MM.1S (cell line): ENCODE results near the gene EXOC8.

ENCODE experiments used
- DNase-seq: peaks from one replicate; pipeline ENCODE4 v3.0.0-alpha.2; 2015
- H2AFZ ChIP-seq: fragments of 300-600 bp; sonication (generic); 2 replicates; pipeline ENCODE4 v1.6.0; 2016; ENCODE audit warnings: antibody characterized with exemption, low read length
- H3F3A ChIP-seq: fragments of 300-600 bp; sonication (generic); 2 replicates; pipeline ENCODE4 v1.6.1; 2016; ENCODE audit warnings: mild to moderate bottlenecking, antibody characterized with exemption, low read length, moderate library complexity, mixed read lengths; ENCODE audit not compliant: insufficient read depth
- H3K27ac ChIP-seq: fragments of 300-600 bp; sonication (generic); 2 replicates; pipeline ENCODE4 v1.5.1; 2016; ENCODE audit warnings: mild to moderate bottlenecking, low read length
- H3K27me3 ChIP-seq: fragments of 300-600 bp; sonication (generic); replicated peaks from 2 replicates; pipeline ENCODE4 v1.6.0; 2016; ENCODE audit warnings: low read length; ENCODE audit not compliant: insufficient read depth
- H3K36me3 ChIP-seq: fragments of 300-600 bp; sonication (generic); replicated peaks from 2 replicates; pipeline ENCODE4 v1.6.1; 2016; ENCODE audit warnings: mild to moderate bottlenecking, low read length, mixed read lengths; ENCODE audit not compliant: insufficient read depth
- H3K4me1 ChIP-seq: fragments of 300-600 bp; sonication (generic); 2 replicates; pipeline ENCODE4 v1.6.1; 2016; ENCODE audit warnings: low read length, mixed read lengths
- H3K4me2 ChIP-seq: fragments of 300-600 bp; sonication (generic); 2 replicates; pipeline ENCODE4 v1.6.0; 2016; ENCODE audit warnings: low read depth, low read length
- H3K4me3 ChIP-seq: fragments of 300-600 bp; sonication (generic); 2 replicates; pipeline ENCODE4 v1.5.1; 2016; ENCODE audit warnings: low read length, mixed read lengths
- H3K79me2 ChIP-seq: fragments of 300-600 bp; sonication (generic); 2 replicates; pipeline ENCODE4 v1.6.1; 2016; ENCODE audit warnings: mixed run types, low read length, mixed read lengths
- H3K9ac ChIP-seq: fragments of 300-600 bp; sonication (generic); 2 replicates; pipeline ENCODE4 v1.6.1; 2016; ENCODE audit warnings: low read length, mixed read lengths
- H3K9me2 ChIP-seq: fragments of 300-600 bp; sonication (generic); replicated peaks from 2 replicates; pipeline ENCODE4 v1.6.1; 2016; ENCODE audit warnings: mild to moderate bottlenecking, low read length, mixed read lengths; ENCODE audit not compliant: insufficient read depth
- H3K9me3 ChIP-seq: fragments of 300-600 bp; sonication (generic); replicated peaks from 2 replicates; pipeline ENCODE4 v1.6.1; 2016; ENCODE audit warnings: mild to moderate bottlenecking, low read length, mixed read lengths; ENCODE audit not compliant: insufficient read depth
- H4K20me1 ChIP-seq: fragments of 300-600 bp; sonication (generic); 2 replicates; pipeline ENCODE4 v1.6.1; 2016; ENCODE audit warnings: mild to moderate bottlenecking, low read length, moderate library complexity, mixed read lengths; ENCODE audit not compliant: insufficient read depth
- EZH2 ChIP-seq: fragments of 300-600 bp; sonication (generic); optimal IDR thresholded peaks from 2 replicates; pipeline ENCODE3; 2017; ENCODE audit warnings: low read depth, mild to moderate bottlenecking, antibody characterized with exemption, low read length, mixed read lengths
- EZH2phosphoT487 ChIP-seq: fragments of 300-600 bp; sonication (generic); IDR thresholded peaks from 2 replicates; pipeline ENCODE4 v1.6.1; 2018; ENCODE audit warnings: antibody characterized with exemption, low read length
- TF ChIP-seq, protein P1 (sequence below): fragments of 300-600 bp; sonication (generic); IDR thresholded peaks from 2 replicates; pipeline ENCODE4 v1.5.1; 2016; ENCODE audit warnings: antibody characterized with exemption, low read length, mixed read lengths

Gene EXOC8

GRCh38 chr1:231329483-231329882, 8.2 kb downstream of the EXOC8 start:
- H3K4me1 ChIP-seq: peaks cover 13% of the 10 kb centered on the region
- no peaks in the 10 kb centered on the region for H3K9me3 ChIP-seq
- H3K36me3 ChIP-seq: no peaks in the 10 kb centered on the region; the same call in 1 of the 2 replicates
- H3K4me3 ChIP-seq: no peak overlapping the region
- H3K9me2 ChIP-seq: no peaks in the 10 kb centered on the region
- H2AFZ ChIP-seq: no peak overlapping the region
- TF ChIP-seq EZH2: no peak
- TF ChIP-seq EZH2phosphoT487: no peak
- TF ChIP-seq, protein P1, sequence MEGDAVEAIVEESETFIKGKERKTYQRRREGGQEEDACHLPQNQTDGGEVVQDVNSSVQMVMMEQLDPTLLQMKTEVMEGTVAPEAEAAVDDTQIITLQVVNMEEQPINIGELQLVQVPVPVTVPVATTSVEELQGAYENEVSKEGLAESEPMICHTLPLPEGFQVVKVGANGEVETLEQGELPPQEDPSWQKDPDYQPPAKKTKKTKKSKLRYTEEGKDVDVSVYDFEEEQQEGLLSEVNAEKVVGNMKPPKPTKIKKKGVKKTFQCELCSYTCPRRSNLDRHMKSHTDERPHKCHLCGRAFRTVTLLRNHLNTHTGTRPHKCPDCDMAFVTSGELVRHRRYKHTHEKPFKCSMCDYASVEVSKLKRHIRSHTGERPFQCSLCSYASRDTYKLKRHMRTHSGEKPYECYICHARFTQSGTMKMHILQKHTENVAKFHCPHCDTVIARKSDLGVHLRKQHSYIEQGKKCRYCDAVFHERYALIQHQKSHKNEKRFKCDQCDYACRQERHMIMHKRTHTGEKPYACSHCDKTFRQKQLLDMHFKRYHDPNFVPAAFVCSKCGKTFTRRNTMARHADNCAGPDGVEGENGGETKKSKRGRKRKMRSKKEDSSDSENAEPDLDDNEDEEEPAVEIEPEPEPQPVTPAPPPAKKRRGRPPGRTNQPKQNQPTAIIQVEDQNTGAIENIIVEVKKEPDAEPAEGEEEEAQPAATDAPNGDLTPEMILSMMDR: no peak
- no peaks in the 10 kb centered on the region for H3F3A ChIP-seq
- peaks cover 8% of the 10 kb centered on the region; the same call in 1 of the 2 replicates for H4K20me1 ChIP-seq
- H3K79me2 ChIP-seq: peaks cover 24% of the 10 kb centered on the region
- no peak overlapping the region for H3K9ac ChIP-seq
- no peak overlapping the region for H3K4me2 ChIP-seq
- no peak for DNase-seq
- H3K27me3 ChIP-seq: no peaks in the 10 kb centered on the region
- no peak overlapping the region for H3K27ac ChIP-seq

- Histone ChIP-seq H3K9me2 (no peaks in the 10 kb centered on the region), H3F3A (no peaks in the 10 kb centered on the region), H3K9ac (no peak overlapping the region), H3K4me3 (no peak overlapping the region), H3K36me3 (no peaks in the 10 kb centered on the region), H3K27me3 (no peaks in the 10 kb centered on the region), H3K79me2 (peaks cover 5% of the 10 kb centered on the region), H4K20me1 (no peaks in the 10 kb centered on the region), H3K4me1 (no peaks in the 10 kb centered on the region), H3K4me2 (no peak overlapping the region), H3K27ac (no peak overlapping the region), H2AFZ (no peak overlapping the region), H3K9me3 (no peaks in the 10 kb centered on the region)
- no peak for DNase-seq
- TF ChIP-seq, protein P1: no peak
- no peak for TF ChIP-seq EZH2
- TF ChIP-seq EZH2phosphoT487: no peak
Measured at GRCh38 chr1:231327617-231328016, 10.0 kb downstream of the EXOC8 start.

DNA sequence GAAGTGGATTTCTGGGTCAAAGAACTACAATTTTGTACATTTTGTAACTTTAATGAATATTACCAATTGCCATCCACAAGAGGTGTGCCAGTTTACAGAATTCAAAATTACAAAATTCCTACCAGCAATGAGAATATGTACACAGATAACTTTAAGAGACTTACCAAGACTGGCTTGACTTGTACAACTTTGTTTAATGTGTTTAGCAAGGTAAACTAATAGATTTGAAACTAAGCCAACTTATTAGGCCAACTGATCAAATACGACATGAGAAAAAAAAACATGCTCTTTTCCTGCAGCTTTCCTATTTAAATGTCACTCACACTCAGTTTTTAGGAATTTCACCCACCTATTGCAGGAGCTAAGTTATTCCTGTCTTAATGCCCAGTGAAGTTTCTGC, 11.4 kb downstream of the EXOC8 start:
- no peak for TF ChIP-seq EZH2
- no peak for TF ChIP-seq EZH2phosphoT487
- TF ChIP-seq, protein P1: no peak
- H2AFZ ChIP-seq: no peak overlapping the region
- no peak for DNase-seq

More for the DNA sequence above, 11.4 kb downstream of the EXOC8 start:
- no peaks in the 10 kb centered on the region for H3K4me1 ChIP-seq
- H3K79me2 ChIP-seq: no peaks in the 10 kb centered on the region
- no peaks in the 10 kb centered on the region for H4K20me1 ChIP-seq
- no peaks in the 10 kb centered on the region for H3F3A ChIP-seq
- no peak overlapping the region for H3K9ac ChIP-seq
- no peak overlapping the region for H3K4me2 ChIP-seq
- no peaks in the 10 kb centered on the region for H3K9me3 ChIP-seq
- H3K9me2 ChIP-seq: no peaks in the 10 kb centered on the region
- H3K27ac ChIP-seq: no peak overlapping the region
- no peak overlapping the region for H3K4me3 ChIP-seq
- no peaks in the 10 kb centered on the region for H3K27me3 ChIP-seq
- H3K36me3 ChIP-seq: no peaks in the 10 kb centered on the region
